ENCODE measurements around the gene TPP2. TPM values are rescaled to one million over a fixed set of nuclear protein-coding genes. Genes with fewer than 3 reads are reported as not detected.
A peak's percentile ranks its signal among the peaks of the same experiment; 100 is the strongest.

TPP2 gene
- total RNA-seq, 2 experiments from 2014 or later, result 64.7 to 65.6 TPM

- Mint-ChIP-seq H3K4me3 (no peak overlapping the region), H3K36me3 (no peaks in the 10 kb centered on the region), H3K27ac (no peak overlapping the region), H3K9me3 (no peaks in the 10 kb centered on the region), H3K27me3 (peaks cover 13% of the 10 kb centered on the region), H3K4me1 (ENCODE audit: low read depth) (no peaks in the 10 kb centered on the region)
- no peak for DNase-seq
- POLR2A ChIA-PET, result no interaction called here
- CTCF ChIA-PET, result interaction anchor here (0.8 to 2.2 kb wide), 2 partner anchors 10 to 23 kb away, joined by 3 to 7 read pairs; no protein-coding TSS in a partner anchor
- intact Hi-C loops (cut with micrococcal nuclease), result no loop called here
These were observed 27.3 kb upstream of the TPP2 start for GRCh38 chr13:102569488-102569887.

DNA sequence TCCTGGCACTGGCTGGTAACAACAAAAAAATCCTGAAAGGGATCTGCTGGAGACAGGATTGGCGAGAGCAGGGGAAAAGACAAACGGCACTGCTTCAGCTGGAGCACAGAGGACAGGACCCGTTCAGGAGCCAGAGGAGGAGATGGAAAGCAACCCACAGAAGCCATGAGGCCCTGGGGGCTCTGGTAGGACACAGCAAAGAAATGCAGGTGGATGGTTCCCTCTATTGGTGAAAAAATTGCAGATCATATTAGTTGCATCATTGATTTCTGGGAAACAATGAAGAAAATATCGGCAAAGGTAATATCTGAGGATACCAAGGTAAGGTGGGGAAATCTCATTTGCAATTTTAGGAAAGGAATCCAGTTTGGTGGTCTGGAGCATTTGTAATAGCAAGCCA is 25.7 kb upstream of the TPP2 start:
- no peaks in the 10 kb centered on the region for H3K36me3 Mint-ChIP-seq
- peaks cover 9% of the 10 kb centered on the region for H3K27me3 Mint-ChIP-seq
- H3K4me1 Mint-ChIP-seq (ENCODE audit: low read depth), result no peaks in the 10 kb centered on the region
- POLR2A ChIA-PET, result no interaction called here
- H3K9me3 Mint-ChIP-seq, result no peaks in the 10 kb centered on the region
- no peak overlapping the region for H3K27ac Mint-ChIP-seq
- intact Hi-C loops (cut with micrococcal nuclease), result no loop called here
- no peak for DNase-seq
- CTCF ChIA-PET, result interaction anchor here (2.2 kb wide), 1 partner anchor 9 kb away, joined by 7 read pairs; no protein-coding TSS in a partner anchor
- H3K4me3 Mint-ChIP-seq, result no peak overlapping the region

DNA sequence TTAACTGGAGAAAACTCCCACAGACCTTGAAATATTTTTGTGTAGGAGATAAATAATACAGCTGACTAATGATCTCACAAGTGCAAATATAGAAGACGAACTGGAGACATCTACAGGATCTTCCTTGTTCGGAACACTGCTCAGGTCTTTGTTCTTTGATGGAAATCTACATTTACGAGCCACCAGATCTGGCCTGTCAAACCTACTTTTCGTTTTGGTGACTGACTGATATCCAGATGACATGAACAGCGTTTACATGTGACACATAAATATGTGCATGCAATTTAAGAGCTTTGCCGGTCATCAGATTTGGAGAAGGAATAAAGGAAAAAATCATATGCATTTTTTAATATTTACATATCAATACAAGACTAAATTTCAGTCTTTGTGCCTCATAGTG is 24.5 kb upstream of the TPP2 start:
- Mint-ChIP-seq H3K27me3 (peaks cover 3% of the 10 kb centered on the region), H3K36me3 (no peaks in the 10 kb centered on the region), H3K4me1 (ENCODE audit: low read depth) (no peaks in the 10 kb centered on the region), H3K9me3 (no peaks in the 10 kb centered on the region), H3K4me3 (no peak overlapping the region), H3K27ac (no peak overlapping the region)
- intact Hi-C loops (cut with micrococcal nuclease), result no loop called here
- DNase-seq, result no peak
- CTCF ChIA-PET, result interaction anchor here (1.5 kb wide), 1 partner anchor 16 kb away, joined by 4 read pairs; no protein-coding TSS in a partner anchor
- POLR2A ChIA-PET, result no interaction called here

DNA sequence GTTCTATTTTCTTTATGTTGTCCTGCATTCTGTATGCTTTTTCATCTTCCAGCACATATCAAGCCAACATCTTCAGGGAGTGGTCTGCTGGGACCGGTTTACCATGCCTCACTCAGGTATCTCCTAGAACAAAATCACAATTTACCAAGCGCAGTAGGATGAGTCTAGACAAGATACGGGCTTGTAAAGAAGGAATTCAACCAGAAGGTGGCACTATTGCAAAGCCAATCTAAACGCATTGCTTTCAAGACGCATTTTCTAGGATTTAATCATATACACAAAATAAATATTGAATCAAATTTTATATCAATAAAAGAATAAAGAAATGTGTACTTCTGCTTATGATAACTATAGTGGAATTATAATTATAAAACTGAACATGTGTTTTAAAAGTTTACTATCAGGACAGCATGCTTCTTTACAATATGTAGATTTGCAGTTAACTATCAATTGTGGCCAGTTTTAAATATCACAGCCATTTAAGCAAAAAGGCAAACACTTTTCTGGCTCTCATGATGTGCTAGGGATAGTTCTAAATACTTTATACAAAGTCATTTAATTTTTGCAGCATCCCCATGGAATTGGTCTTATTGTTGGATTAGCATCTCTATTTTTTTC is 16.1 kb upstream of the TPP2 start:
- ChIA-PET POLR2A (no interaction called here), CTCF (interaction anchor here (0.8 to 2.9 kb wide), 14 partner anchors 10 to 289 kb away, joined by 3 to 27 read pairs (median 4); no protein-coding TSS in a partner anchor)
- DNase-seq, result no peak
- peaks cover 1% of the 10 kb centered on the region for H3K27me3 Mint-ChIP-seq
- no peak overlapping the region for H3K27ac Mint-ChIP-seq
- no peaks in the 10 kb centered on the region for H3K9me3 Mint-ChIP-seq
- H3K4me1 Mint-ChIP-seq (ENCODE audit: low read depth), result peaks cover 4% of the 10 kb centered on the region
- no peak overlapping the region for H3K4me3 Mint-ChIP-seq
- intact Hi-C loops (cut with micrococcal nuclease), result loop anchor here (1.0 kb wide), 2 partner anchors 145 to 267 kb away; no protein-coding TSS in a partner anchor
- no peaks in the 10 kb centered on the region for H3K36me3 Mint-ChIP-seq

DNA sequence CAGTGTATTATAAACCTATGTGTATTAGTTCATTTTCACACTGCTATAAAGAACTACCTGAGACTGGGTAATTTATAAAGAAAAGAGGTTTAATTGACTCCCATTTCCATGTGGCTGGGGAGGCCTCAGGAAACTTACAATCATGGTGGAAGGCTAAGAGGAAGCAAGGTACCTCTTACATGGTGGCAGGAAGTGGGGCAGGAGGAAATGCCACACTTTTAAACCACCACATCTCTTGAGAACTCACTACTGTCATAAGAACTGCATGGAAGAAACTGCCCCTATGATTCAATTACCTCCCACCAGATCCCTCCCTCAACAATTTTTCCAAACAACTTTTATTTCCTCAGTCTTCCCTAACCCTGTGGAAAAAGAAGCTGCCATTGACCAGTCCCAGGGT is 14.5 kb upstream of the TPP2 start:
- Mint-ChIP-seq H3K36me3 (no peaks in the 10 kb centered on the region), H3K4me1 (ENCODE audit: low read depth) (peaks cover 4% of the 10 kb centered on the region), H3K4me3 (no peak overlapping the region), H3K27ac (no peak overlapping the region), H3K27me3 (peaks cover 1% of the 10 kb centered on the region), H3K9me3 (no peaks in the 10 kb centered on the region)
- intact Hi-C loops (cut with micrococcal nuclease), result no loop called here
- ChIA-PET POLR2A (interaction anchor here (0.9 kb wide), 1 partner anchor 10 kb away, joined by 5 read pairs; no protein-coding TSS in a partner anchor), CTCF (interaction anchor here (0.8 to 1.4 kb wide), 6 partner anchors 25 to 266 kb away, joined by 3 to 10 read pairs (median 6); partner anchors contain the start of gene ERCC5)
- DNase-seq, result no peak

DNA sequence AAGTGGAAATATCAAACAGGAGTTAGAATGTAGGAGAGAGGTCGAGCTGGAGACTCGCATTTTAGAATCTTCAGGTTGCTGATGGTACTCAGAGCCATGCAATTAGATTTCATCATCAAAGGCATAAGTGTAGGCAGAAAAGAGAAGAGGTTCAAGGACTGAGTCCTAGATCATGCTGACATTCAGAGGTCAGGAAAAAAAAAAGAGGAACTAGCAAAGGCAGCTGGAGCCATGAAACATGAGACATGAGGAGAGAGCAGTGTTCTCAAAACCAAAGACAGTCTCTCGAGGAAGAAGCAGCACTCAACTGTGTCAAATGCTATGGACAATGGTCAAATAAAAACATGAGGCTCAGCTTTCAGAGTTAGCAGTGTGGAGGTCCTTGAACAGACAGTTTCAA is 12.4 kb upstream of the TPP2 start:
- intact Hi-C loops (cut with micrococcal nuclease), result no loop called here
- DNase-seq, result no peak
- peaks cover 4% of the 10 kb centered on the region for H3K4me1 Mint-ChIP-seq (ENCODE audit: low read depth)

DNA sequence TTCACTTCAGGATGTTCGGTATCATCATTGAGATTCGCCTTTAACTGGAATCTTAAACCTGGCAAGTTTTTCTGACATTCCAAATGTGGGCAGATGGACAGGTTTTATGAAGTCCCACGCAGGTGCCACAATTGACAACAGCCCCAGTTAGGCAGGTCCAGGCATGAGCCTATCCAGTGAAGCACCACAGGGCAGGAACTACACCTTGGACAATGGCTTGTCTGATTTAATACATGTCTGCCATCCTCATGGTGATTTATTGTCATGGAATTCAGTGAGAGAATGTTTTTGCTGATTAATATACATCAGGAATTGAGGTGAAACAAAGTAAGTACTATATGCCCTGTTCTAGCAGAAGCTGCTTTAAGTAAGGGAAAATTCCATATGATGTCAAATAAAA is 10.2 kb upstream of the TPP2 start:
- intact Hi-C loops (cut with micrococcal nuclease), result no loop called here
- H3K4me1 Mint-ChIP-seq (ENCODE audit: low read depth), result peaks cover 7% of the 10 kb centered on the region
- POLR2A ChIA-PET, result no interaction called here
- H3K4me3 Mint-ChIP-seq, result no peak overlapping the region
- no peaks in the 10 kb centered on the region for H3K36me3 Mint-ChIP-seq
- H3K27me3 Mint-ChIP-seq, result no peaks in the 10 kb centered on the region
- H3K27ac Mint-ChIP-seq, result no peak overlapping the region
- no peaks in the 10 kb centered on the region for H3K9me3 Mint-ChIP-seq
- CTCF ChIA-PET, result no interaction called here
- DNase-seq, result no peak

More for the DNA sequence above, 12.4 kb upstream of the TPP2 start:
- Mint-ChIP-seq H3K4me3 (no peak overlapping the region), H3K9me3 (no peaks in the 10 kb centered on the region), H3K27ac (no peak overlapping the region), H3K36me3 (no peaks in the 10 kb centered on the region), H3K27me3 (peaks cover 1% of the 10 kb centered on the region)
- ChIA-PET POLR2A (no interaction called here), CTCF (interaction anchor here (1.0 to 1.3 kb wide), 2 partner anchors 11 to 286 kb away, joined by 3 read pairs; no protein-coding TSS in a partner anchor)

DNA sequence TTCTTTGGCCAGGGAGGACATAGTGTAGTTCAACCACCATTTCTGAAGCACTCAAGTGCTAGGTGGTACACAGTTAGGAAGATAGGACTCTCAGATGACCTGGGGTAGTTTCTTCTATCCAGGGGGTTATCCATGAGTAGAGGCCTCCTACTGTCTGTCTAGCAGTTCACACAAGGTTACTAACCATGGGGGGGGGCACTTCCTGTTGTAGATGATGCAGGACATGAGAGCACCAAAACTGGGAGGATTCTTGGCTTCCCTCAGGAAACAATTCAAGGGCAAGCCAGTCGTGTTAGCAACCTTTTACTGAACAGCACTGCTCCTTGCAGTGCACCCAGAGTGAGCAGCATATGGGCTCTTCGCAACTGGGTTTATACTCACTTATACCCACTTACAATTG is 8.9 kb upstream of the TPP2 start:
- DNase-seq, result no peak
- Mint-ChIP-seq H3K27ac (no peak overlapping the region), H3K4me3 (no peak overlapping the region), H3K27me3 (no peaks in the 10 kb centered on the region), H3K4me1 (ENCODE audit: low read depth) (peaks cover 11% of the 10 kb centered on the region), H3K9me3 (no peaks in the 10 kb centered on the region), H3K36me3 (no peaks in the 10 kb centered on the region)
- CTCF ChIA-PET, result no interaction called here
- POLR2A ChIA-PET, result no interaction called here
- intact Hi-C loops (cut with micrococcal nuclease), result no loop called here

- H3K27ac Mint-ChIP-seq, result no peak overlapping the region
- peaks cover 18% of the 10 kb centered on the region for H3K4me1 Mint-ChIP-seq (ENCODE audit: low read depth)
- H3K4me3 Mint-ChIP-seq, result no peak overlapping the region
- no peaks in the 10 kb centered on the region for H3K9me3 Mint-ChIP-seq
- intact Hi-C loops (cut with micrococcal nuclease), result no loop called here
- no peaks in the 10 kb centered on the region for H3K27me3 Mint-ChIP-seq
- POLR2A ChIA-PET, result no interaction called here
- H3K36me3 Mint-ChIP-seq, result no peaks in the 10 kb centered on the region
- CTCF ChIA-PET, result interaction anchor here (1.2 to 4.4 kb wide), 3 partner anchors 9 to 257 kb away, joined by 3 to 27 read pairs (median 4); partner anchors contain the start of gene ERCC5
- DNase-seq, result no peak
These were observed 7.4 kb upstream of the TPP2 start for GRCh38 chr13:102589301-102589822.

GRCh38 chr13:102591988-102592781 is 4.6 kb upstream of the TPP2 start:
- H3K36me3 Mint-ChIP-seq, result peaks cover 3% of the 10 kb centered on the region
- DNase-seq, result peak; percentile 86
- H3K27me3 Mint-ChIP-seq, result no peaks in the 10 kb centered on the region
- intact Hi-C loops (cut with micrococcal nuclease), result loop anchor here (1.0 to 5.0 kb wide), 4 partner anchors 60 to 255 kb away; partner anchors contain the start of genes BIVM and TEX30
- peak overlapping the region; percentile 87 for H3K4me3 Mint-ChIP-seq
- ChIA-PET POLR2A (interaction anchor here (0.7 to 1.9 kb wide), 4 partner anchors 10 to 254 kb away, joined by 3 to 7 read pairs (median 4); partner anchors contain the start of gene ERCC5), CTCF (interaction anchor here (0.6 to 4.4 kb wide), 22 partner anchors 8 to 1917 kb away, joined by 3 to 27 read pairs (median 3); partner anchors contain the start of genes BIVM, ERCC5, POGLUT2 and TEX30)
- H3K27ac Mint-ChIP-seq, result peak overlapping the region; percentile 92
- H3K9me3 Mint-ChIP-seq, result no peaks in the 10 kb centered on the region
- H3K4me1 Mint-ChIP-seq (ENCODE audit: low read depth), result peaks cover 29% of the 10 kb centered on the region

DNA sequence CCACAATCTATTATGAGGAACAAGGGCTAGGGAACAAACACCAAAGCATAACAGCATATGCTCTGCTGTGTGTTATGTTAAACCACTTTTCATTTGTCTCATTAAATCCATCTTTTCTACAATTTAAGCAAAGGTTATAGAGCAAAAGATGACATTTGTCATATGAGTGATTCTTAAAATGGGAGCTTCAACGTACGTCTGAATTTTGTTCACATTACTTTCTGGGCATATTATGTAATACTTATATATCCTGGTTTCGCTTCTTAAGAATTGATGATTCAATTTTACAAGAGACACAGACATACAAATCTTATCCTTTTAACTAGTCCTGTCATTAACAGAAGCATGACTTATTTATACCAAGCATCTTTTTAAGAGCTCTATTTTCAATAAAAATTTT is 3.3 kb upstream of the TPP2 start:
- Mint-ChIP-seq H3K27ac (peak overlapping the region; percentile 68), H3K4me3 (no peak overlapping the region), H3K4me1 (ENCODE audit: low read depth) (peaks cover 34% of the 10 kb centered on the region), H3K27me3 (no peaks in the 10 kb centered on the region), H3K9me3 (no peaks in the 10 kb centered on the region), H3K36me3 (peaks cover 3% of the 10 kb centered on the region)
- ChIA-PET CTCF (interaction anchor here (0.7 to 2.2 kb wide), 5 partner anchors 12 to 277 kb away, joined by 3 to 8 read pairs (median 4); partner anchors contain the start of gene ERCC5), POLR2A (no interaction called here)
- intact Hi-C loops (cut with micrococcal nuclease), result loop anchor here (5.0 kb wide), 1 partner anchor 59 kb away; no protein-coding TSS in a partner anchor
- DNase-seq, result no peak
